HCT116 (cell line): ENCODE data around the gene CPA4. TPM values are rescaled to one million over a fixed set of nuclear protein-coding genes. Genes with fewer than 3 reads are reported as not detected.

Experiments
- ATAC-seq: fragments of 200-7000 bp; cut with Tn5 transposase; 2 replicates; pipeline ENCODE4 v1.9.1; 2020; ENCODE audit warnings: mild to moderate bottlenecking, moderate library complexity
- BruUV-seq: library from RNA; stranded (reverse); fragments of 400-500 nt; replicated peaks from 2 replicates; lab custom pipeline; 2021; lab: Mats Ljungman, UMichigan
- CTCF ChIA-PET: fragments of 300-600 bp; sonication (Branson Sonifier 250); formaldehyde crosslinking; loops from one replicate; lab custom pipeline; 2021; ENCODE audit warnings: antibody characterized with exemption; lab: Charles Lee
- POLR2A ChIA-PET: fragments of 300-600, 350-600 bp; sonication (Branson Sonifier 250); formaldehyde crosslinking; loops from one replicate; lab custom pipeline; 2021; ENCODE audit warnings: antibody characterized with exemption; lab: Charles Lee
- RAD21 ChIA-PET, 2 experiments: fragments of 300-600 bp; sonication (Branson Sonifier 250); formaldehyde crosslinking; loops; one replicate each; lab custom pipeline; 2023; ENCODE audit warnings: low total read pairs in 2 of 2; ENCODE audit not compliant: uncharacterized antibody in 2 of 2, unreplicated experiment in 2 of 2, low non-redundant PET in 1 of 2; lab: Charles Lee
- DNase-seq: peaks from one replicate; pipeline ENCODE4 v3.0.0-alpha.2; 2010; ENCODE audit warnings: low read depth, low spot score
- H2AFZ ChIP-seq: fragments of 200-600 bp; shearing (Covaris generic), sonication (generic); 2 replicates; pipeline ENCODE4 v1.6.1; 2017; ENCODE audit warnings: low read depth, mixed run types, mixed read lengths, antibody characterized with exemption, low read length; ENCODE audit not compliant: poor library complexity, severe bottlenecking
- H3K27ac ChIP-seq: 2 replicates; pipeline ENCODE4 v1.5.1; 2012; ENCODE audit warnings: low read depth, low read length
- H3K27me3 ChIP-seq: fragments of 200-600 bp; sonication (generic); 2 replicates; pipeline ENCODE4 v1.6.1; 2016; ENCODE audit warnings: mixed run types, low read length, mixed read lengths; ENCODE audit not compliant: insufficient read depth
- H3K36me3 ChIP-seq, 2 experiments: fragments of 200-500 bp in 1 of 2; fragments of 200-600 bp in 1 of 2; sonication (Bioruptor generic) in 1 of 2; sonication (generic) in 1 of 2; 2 replicates each; pipeline versions ENCODE4 v1.5.1 to v1.6.1; 2014 to 2016; ENCODE audit warnings: low read length in 2 of 2, inconsistent platforms in 1 of 2, mixed read lengths in 1 of 2, mixed run types in 1 of 2; ENCODE audit not compliant: insufficient read depth in 2 of 2, control insufficient read depth in 1 of 2
- H3K4me1 ChIP-seq, 2 experiments: fragments of 200-600 bp in 1 of 2; sonication (generic) in 1 of 2; 2 replicates each; pipeline versions ENCODE4 v1.5.1 to v1.6.1; 2012 to 2017; ENCODE audit warnings: low read length in 2 of 2, inconsistent platforms in 1 of 2, mild to moderate bottlenecking in 1 of 2, mixed read lengths in 1 of 2, mixed run types in 1 of 2, moderate library complexity in 1 of 2; ENCODE audit not compliant: insufficient read depth in 2 of 2, control insufficient read depth in 1 of 2
- H3K4me2 ChIP-seq: fragments of 200-600 bp; sonication (generic); 2 replicates; pipeline ENCODE4 v1.6.1; 2017; ENCODE audit warnings: mixed run types, low read length, mixed read lengths
- H3K4me3 ChIP-seq, 2 experiments: fragments of 200-600 bp in 1 of 2; sonication (generic) in 1 of 2; replicated peaks in 1 of 2; 2 replicates each; pipeline ENCODE4 v1.5.1; 2011 to 2016; ENCODE audit warnings: low read length in 2 of 2, control low read depth in 1 of 2, low read depth in 1 of 2, mild to moderate bottlenecking in 1 of 2, mixed read lengths in 1 of 2, mixed run types in 1 of 2
- H3K79me2 ChIP-seq: fragments of 200-600 bp; sonication (generic); 2 replicates; pipeline ENCODE4 v1.6.1; 2017; ENCODE audit warnings: mild to moderate bottlenecking, mixed run types, low read length, moderate library complexity, mixed read lengths; ENCODE audit not compliant: insufficient read depth
- H3K9ac ChIP-seq: fragments of 200-600 bp; sonication (generic); 2 replicates; pipeline ENCODE4 v1.6.1; 2016; ENCODE audit warnings: low read length, mixed read lengths
- H3K9me2 ChIP-seq: fragments of 200-600 bp; sonication (generic), shearing (Covaris generic); 2 replicates; pipeline ENCODE4 v1.6.1; 2017; ENCODE audit warnings: mixed run types, mild to moderate bottlenecking, moderate library complexity; ENCODE audit not compliant: insufficient read depth
- H3K9me3 ChIP-seq, 2 experiments: fragments of 200-500 bp in 1 of 2; fragments of 200-600 bp in 1 of 2; sonication (Bioruptor generic) in 1 of 2; sonication (generic) in 1 of 2; 2 replicates each; pipeline ENCODE4 v1.6.1; 2014 to 2017; ENCODE audit warnings: low read length in 2 of 2, mixed read lengths in 2 of 2, inconsistent platforms in 1 of 2, low read depth in 1 of 2, mild to moderate bottlenecking in 1 of 2, mixed run types in 1 of 2, moderate library complexity in 1 of 2; ENCODE audit not compliant: control insufficient read depth in 1 of 2, insufficient read depth in 1 of 2
- H4K20me1 ChIP-seq: fragments of 200-600 bp; sonication (generic), shearing (Covaris generic); 2 replicates; pipeline ENCODE4 v1.6.1; 2017; ENCODE audit warnings: mixed run types, mild to moderate bottlenecking, moderate library complexity; ENCODE audit not compliant: insufficient read depth
- CEBPB ChIP-seq: IDR thresholded peaks from 2 replicates; pipeline ENCODE4 v1.6.1; 2012; ENCODE audit warnings: low read depth
- EGR1 ChIP-seq: IDR thresholded peaks from 2 replicates; pipeline ENCODE4 v1.6.1; 2012; ENCODE audit warnings: low read depth
- EZH2phosphoT487 ChIP-seq: fragments of 200-600 bp; IDR thresholded peaks from 2 replicates; pipeline ENCODE4 v1.6.1; 2018; ENCODE audit warnings: antibody characterized with exemption, borderline replicate concordance
- FOSL1 ChIP-seq: IDR thresholded peaks from 2 replicates; pipeline ENCODE4 v1.6.1; 2012; ENCODE audit warnings: low read depth
- POLR2A ChIP-seq: IDR thresholded peaks from 2 replicates; pipeline ENCODE4 v1.7.0; 2011; ENCODE audit warnings: borderline replicate concordance; ENCODE audit not compliant: insufficient read depth, insufficient read length; ENCODE audit errors: extremely low read depth
- POLR2AphosphoS5 ChIP-seq: IDR thresholded peaks from 2 replicates; pipeline ENCODE4 v1.6.1; 2011; ENCODE audit warnings: mild to moderate bottlenecking, low read depth, low read length, moderate library complexity
- SIN3A ChIP-seq: IDR thresholded peaks from 2 replicates; pipeline ENCODE4 v1.6.1; 2012; ENCODE audit warnings: low read depth
- SRF ChIP-seq: IDR thresholded peaks from 2 replicates; pipeline ENCODE4 v1.6.1; 2012; ENCODE audit warnings: low read depth
- ZFX ChIP-seq: fragments of 450-650 bp; IDR thresholded peaks from 2 replicates; pipeline ENCODE4 v1.6.1; 2017
- intact Hi-C: fragments of 100-400 bp; cut with micrococcal nuclease; formaldehyde crosslinking; loops from 2 replicates; pipeline ENCODE4 v1.10.0; 2022
- total RNA-seq: library from RNA; stranded (reverse); gene quantifications from one replicate; pipeline ENCODE4 v1.2.1, GENCODE V29; 2021; ENCODE audit not compliant: unreplicated experiment
- TF ChIP-seq, protein P1 (sequence below): IDR thresholded peaks from 2 replicates; pipeline ENCODE4 v1.6.1; 2012
- TF ChIP-seq, protein P2 (sequence below): IDR thresholded peaks from 2 replicates; pipeline ENCODE4 v1.6.1; 2012; ENCODE audit warnings: low read depth

CPA4 gene
- total RNA-seq, 1 experiment from 2014 or later: 38.7 TPM

GRCh38 chr7:130338233-130338632 is 45.3 kb downstream of the CPA4 start (continued):
- TF ChIP-seq SRF: no peak

DNA sequence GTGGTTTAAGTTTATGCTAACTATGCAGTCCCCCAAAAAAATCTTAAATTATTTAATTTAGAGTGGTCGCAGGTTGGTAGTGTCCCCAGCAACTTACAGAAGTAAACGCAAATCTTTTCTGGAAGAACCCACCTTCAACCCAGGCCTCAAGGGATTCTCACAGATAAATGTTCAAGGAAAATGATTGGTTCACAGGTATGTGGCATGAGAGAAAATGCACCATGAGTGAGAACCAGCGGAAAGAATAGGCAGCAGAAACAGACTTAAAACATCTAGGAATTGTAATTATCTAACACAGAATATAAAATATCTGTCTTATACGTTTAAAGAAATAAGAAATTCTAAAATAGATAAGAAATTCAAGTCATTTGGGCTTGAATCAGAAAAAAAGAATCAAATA is 48.9 kb downstream of the CPA4 start:
- Histone ChIP-seq H3K27ac (no peak overlapping the region), H3K9me2 (no peaks in the 10 kb centered on the region), H3K79me2 (no peaks in the 10 kb centered on the region), H4K20me1 (no peaks in the 10 kb centered on the region), H3K9me3 (no peaks in the 10 kb centered on the region), H3K4me1 (no peaks in the 10 kb centered on the region), H3K9ac (no peak overlapping the region), H3K4me3 (no peak overlapping the region), H3K36me3 (no peaks in the 10 kb centered on the region), H3K27me3 (no peaks in the 10 kb centered on the region), H3K4me2 (no peak overlapping the region), H2AFZ (no peak overlapping the region)
- BruUV-seq: no TSS peak
- TF ChIP-seq EZH2phosphoT487: no peak
- no peak for TF ChIP-seq ZFX
- no peak for TF ChIP-seq SIN3A
- TF ChIP-seq CEBPB: no peak
- TF ChIP-seq, protein P1, sequence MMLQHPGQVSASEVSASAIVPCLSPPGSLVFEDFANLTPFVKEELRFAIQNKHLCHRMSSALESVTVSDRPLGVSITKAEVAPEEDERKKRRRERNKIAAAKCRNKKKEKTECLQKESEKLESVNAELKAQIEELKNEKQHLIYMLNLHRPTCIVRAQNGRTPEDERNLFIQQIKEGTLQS: no peak
- TF ChIP-seq EGR1: no peak
- TF ChIP-seq SRF: no peak
- no peak for TF ChIP-seq FOSL1
- TF ChIP-seq POLR2A: no peak
- TF ChIP-seq, protein P2, sequence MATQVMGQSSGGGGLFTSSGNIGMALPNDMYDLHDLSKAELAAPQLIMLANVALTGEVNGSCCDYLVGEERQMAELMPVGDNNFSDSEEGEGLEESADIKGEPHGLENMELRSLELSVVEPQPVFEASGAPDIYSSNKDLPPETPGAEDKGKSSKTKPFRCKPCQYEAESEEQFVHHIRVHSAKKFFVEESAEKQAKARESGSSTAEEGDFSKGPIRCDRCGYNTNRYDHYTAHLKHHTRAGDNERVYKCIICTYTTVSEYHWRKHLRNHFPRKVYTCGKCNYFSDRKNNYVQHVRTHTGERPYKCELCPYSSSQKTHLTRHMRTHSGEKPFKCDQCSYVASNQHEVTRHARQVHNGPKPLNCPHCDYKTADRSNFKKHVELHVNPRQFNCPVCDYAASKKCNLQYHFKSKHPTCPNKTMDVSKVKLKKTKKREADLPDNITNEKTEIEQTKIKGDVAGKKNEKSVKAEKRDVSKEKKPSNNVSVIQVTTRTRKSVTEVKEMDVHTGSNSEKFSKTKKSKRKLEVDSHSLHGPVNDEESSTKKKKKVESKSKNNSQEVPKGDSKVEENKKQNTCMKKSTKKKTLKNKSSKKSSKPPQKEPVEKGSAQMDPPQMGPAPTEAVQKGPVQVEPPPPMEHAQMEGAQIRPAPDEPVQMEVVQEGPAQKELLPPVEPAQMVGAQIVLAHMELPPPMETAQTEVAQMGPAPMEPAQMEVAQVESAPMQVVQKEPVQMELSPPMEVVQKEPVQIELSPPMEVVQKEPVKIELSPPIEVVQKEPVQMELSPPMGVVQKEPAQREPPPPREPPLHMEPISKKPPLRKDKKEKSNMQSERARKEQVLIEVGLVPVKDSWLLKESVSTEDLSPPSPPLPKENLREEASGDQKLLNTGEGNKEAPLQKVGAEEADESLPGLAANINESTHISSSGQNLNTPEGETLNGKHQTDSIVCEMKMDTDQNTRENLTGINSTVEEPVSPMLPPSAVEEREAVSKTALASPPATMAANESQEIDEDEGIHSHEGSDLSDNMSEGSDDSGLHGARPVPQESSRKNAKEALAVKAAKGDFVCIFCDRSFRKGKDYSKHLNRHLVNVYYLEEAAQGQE: no peak
- TF ChIP-seq POLR2AphosphoS5: no peak
- intact Hi-C loops: no loop called here
- ATAC-seq: no peak
- ChIA-PET RAD21 (no interaction called here), CTCF (no interaction called here), POLR2A (no interaction called here)
- DNase-seq: no peak
